ENCODE results near the gene CLDN25.
A peak's percentile ranks its signal among the peaks of the same experiment; 100 is the strongest.
"Not testable (repeated sequence)": the region's sequence is repeated elsewhere in the genome, so short reads cannot be mapped to it uniquely, and the experiment has no call there.

Gene CLDN25

DNA sequence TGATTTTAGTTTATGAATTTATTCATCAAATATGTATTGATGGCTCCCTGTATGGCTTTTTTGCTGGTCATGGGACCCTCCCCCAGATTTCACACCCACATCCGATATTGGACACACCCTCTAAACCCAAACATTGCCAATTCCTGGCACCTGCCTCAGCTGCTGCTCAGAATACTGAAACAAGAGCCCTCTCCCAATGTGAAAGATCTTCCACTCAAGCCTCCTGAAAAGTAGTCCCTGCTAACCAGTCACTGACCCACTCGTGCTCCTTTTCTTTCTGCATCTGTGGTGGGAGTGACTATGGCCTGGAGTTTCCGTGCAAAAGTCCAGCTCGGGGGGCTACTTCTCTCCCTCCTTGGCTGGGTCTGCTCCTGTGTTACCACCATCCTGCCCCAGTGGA lies at the start of gene CLDN25:
Gene CLDN25, plus strand, starts transcription at position 301 of the 400 bp plus-strand sequence. Its CDS starts 0 bp downstream, at position 301.
- DNase-seq (ENCODE audit: low spot score): no peak

DNA sequence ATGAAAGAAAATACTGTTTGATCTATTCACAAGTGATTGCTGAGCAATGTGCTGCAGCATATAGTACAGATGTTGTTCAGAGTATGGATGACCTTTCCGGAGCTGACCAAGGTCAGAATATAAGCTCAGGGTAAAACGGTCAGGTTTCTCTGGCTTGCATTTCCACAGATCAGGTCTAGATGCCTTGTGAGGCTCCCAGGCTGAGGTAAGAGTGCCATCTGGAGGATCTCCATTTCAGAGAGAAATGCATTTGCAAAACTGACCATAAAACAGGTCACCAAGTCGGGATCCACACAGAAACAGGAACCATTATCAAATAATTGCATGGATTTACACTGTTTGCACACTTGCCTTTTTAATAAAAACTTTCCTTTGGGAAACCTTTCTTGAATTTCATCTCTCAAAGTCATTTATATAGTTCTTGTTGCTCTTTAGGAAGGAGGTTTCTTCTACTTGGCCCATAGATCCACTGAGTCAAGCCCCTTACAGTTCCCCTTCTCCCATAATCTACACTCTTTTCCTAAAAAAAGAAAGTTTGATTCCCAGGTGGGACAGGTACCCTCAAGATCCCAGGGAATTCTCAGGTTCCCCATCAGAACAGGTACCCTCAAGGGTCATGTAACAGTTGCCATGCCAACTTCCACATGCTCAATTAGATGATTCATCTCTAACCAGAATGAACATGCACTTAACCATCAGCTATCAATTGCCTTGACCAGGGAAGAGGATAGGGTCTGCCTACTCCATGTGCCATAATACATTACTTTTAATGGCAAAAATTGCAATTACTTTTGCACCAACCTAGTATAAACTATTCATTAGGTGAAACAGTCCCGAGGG lies 48.5 kb upstream of the CLDN25 start:
- DNase-seq (ENCODE audit: low spot score): peak; percentile 44

DNA sequence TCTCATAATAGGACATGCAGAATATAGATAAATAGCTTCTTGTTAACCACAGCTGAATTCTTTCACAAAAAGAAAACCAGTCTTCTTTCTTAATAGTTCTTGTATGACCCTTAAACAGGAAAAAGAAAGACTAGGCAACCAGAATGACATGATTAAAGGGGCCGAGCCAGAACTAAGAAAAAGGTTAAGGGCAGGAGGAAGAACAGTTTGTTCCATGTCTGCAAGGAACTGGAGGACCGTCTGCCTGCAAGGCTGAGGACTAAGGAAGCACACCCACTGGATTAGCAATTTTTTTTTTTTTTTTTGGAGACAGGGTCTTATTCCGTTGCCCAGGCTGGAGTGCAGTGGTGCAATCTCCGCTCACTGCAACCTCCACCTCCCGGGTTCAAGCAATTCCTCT lies 47.5 kb upstream of the CLDN25 start:
- DNase-seq (ENCODE audit: low spot score): no peak

DNA sequence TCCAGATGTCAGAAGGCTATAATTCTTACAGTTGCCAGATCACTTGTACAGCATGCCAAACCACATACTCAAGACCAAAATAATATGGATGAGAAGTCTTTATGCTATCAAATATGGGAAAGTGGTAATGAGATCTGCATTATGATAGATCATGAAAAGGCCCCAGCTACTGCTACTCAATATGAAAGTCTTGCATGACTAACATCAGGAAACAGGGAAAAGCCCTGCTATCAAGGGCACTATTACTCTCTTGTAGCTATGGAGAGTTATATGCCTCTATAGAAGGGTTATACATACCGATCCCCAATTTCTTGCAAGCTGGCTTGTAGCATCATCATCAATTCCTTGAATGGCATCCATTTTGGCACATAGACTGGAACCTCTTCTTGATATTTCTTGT lies 43.3 kb upstream of the CLDN25 start:
- DNase-seq (ENCODE audit: low spot score): peak; percentile 51

DNA sequence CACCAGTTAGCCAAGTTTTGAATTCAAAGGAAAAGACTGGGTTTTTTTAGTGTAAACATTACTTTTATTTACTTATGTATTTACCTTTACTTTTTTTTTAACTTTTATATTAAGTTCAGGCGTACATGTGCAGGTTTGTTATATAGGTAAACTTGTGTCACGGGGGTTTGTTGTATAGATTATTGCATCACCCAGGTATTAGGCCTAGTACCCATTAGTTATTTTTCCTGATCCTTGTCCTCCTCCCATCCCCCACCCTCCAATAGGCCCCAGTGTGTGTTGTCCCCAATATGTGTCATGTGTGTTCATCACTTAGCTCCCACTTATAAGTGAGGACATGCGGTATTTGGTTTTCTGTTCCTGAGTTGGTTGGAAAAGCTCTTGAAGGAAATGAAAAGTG lies 26.7 kb upstream of the CLDN25 start:
- no peak for DNase-seq (ENCODE audit: low spot score)

DNA sequence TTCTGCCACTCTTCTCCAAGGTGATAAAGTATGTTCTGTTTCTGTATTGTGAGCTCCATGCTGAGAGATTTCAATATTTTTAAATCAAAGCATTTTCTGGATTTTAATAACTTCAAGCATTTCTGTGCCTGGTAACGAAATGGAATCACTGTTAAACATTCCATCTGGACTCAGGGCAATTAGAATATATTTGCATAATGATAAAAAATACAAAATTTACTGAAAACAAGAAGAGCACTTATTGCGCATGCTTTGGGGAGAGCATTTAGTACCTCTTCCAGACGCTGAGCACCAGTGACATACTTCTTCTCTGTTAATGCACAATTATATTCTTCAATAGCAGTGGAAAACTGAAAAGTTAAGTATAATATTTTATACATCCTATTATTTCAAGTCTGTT lies 19.4 kb upstream of the CLDN25 start:
- DNase-seq (ENCODE audit: low spot score): no peak

DNA sequence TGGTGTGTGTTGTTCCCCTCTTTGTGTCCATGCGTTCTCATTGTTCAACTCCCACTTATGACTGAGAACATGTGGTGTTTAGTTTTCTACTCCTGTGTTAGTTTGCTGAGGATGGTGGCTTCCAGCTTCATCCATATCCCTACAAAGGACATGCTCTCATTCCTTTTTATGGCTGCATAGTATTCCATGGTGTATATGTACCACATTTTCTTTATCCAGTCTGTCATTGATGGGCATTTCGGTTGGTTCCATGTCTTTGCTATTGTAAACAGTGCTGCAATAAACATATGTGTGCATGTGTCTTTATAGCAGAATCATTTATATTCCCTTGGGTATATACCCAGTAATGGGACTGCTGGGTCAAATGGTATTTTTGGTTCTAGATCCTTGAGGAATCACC lies 16.6 kb upstream of the CLDN25 start:
- not testable (repeated sequence) for DNase-seq (ENCODE audit: low spot score)

DNA sequence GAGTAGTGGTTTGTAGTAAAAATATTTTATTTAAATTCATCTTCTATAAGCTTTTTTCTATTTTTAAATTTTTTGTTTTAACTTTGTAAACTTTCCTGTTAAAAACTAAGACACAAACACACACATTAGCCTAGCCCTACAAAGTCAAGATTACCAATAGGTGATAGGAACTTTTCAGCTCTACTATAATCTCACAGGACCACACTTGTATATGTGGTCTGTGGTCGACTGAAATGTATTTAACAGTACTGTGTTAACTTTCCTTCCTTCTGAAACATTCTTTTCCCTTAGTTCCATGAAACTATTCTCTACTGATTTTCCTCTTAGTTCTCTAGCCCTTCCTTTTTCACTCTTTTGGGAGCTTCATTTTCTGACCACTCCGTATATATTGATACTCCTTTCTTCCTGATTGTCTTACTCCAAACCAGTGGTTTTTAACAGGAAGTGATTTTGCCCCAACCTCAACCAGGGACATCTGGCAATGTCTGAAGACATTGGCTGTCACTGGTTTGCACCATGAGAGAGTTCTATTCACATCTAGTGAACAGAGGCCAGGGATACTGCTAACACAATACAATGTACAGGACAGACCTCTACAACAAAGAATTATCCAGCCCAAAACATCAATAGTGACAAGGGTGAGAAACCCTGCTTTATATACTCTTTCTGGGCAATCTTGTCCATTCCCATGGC lies 14.9 kb upstream of the CLDN25 start:
- DNase-seq (ENCODE audit: low spot score): no peak

DNA sequence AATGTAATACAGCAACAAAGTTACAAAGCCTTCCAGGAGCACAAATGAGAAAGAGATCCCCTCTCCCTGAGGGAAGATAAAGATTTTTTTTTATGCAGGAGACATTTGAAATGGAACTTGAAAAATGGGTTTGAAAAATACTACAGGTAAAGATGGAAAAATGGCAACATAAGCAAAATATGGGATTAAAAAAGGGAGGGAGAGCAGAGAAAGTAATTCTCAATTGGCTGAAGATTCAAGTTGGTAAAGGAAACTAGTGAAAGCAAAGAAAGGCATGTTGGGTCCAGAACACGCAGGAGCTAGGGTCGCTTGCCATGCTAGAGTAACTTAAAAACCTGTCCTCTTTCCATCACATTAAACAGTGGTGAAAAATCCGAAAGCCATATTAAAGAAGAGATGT lies 7.6 kb upstream of the CLDN25 start:
- DNase-seq (ENCODE audit: low spot score): no peak

DNA sequence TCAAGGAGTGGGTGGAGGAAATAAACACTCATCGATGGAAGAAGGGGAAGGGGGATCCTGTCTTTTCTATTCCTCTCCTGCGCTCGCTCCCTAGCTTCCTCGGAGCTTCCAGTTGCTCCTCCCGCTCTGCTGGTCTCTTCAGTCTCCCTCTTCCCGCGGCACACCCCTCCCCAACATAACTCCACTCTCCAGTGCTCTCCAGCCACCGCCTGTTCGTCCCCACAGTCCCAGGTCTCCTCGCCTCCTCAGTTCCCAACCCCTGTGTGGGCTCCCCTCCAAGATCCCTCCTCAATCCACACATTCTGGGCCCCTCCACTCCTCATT lies 6.5 kb upstream of the CLDN25 start:
- DNase-seq (ENCODE audit: low spot score): no peak

DNA sequence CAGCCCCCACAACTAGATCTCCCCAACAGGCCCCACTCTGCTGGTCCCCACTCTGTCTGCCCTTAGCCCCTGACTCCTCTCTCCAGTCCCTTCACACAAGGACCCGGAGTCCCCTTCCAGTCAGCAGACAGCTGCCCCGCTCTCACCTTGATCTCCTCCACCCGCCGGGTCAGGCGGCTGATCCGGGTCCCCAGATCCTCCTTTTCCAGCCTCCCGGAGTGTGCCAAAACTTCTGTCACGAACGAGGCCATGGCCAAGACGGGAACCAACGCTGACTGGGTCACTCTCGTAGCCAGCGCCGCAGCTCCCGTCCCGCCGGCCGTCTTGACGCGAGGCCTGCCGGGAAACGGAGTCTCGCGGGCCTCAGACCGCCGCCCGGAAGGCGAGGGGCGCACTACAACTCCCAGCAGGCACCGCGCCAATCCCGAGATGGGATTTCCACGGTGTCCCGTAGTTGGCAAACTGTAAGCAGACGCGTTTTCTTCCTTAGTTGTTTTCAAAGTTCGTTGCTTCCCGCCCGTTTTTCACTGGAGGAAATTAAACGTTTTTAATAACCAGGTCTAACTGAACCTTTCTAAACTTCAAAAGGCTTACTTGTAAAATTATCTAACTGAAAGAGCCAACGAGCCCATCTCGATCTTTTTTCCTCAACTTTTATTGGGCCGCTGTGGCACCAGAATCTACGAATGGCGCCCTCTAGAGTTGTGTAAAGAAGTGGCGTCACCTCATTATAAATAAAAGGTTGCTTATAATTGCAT lies 6.0 kb upstream of the CLDN25 start, which contains the start of gene ZW10:
Gene ZW10, minus strand, starts transcription at position 277 of the 758 bp plus-strand sequence. Its CDS starts 26 bp downstream, at position 251.
- peak; percentile 95 for DNase-seq (ENCODE audit: low spot score)

DNA sequence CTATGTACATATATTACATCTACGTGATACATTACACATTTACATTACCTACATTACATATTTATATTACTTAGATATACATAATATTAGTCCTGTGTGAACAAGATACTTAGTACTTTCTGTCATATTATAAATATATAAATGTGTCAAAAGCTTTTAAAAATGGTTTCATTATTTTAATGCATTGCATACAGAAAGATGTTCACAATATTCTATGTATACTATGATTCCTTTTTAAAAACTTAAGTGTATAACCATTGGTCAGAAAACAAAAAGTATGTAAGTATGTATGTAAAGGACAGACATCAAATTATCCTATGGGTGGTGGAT lies 5.5 kb upstream of the CLDN25 start:
- DNase-seq (ENCODE audit: low spot score): no peak

DNA sequence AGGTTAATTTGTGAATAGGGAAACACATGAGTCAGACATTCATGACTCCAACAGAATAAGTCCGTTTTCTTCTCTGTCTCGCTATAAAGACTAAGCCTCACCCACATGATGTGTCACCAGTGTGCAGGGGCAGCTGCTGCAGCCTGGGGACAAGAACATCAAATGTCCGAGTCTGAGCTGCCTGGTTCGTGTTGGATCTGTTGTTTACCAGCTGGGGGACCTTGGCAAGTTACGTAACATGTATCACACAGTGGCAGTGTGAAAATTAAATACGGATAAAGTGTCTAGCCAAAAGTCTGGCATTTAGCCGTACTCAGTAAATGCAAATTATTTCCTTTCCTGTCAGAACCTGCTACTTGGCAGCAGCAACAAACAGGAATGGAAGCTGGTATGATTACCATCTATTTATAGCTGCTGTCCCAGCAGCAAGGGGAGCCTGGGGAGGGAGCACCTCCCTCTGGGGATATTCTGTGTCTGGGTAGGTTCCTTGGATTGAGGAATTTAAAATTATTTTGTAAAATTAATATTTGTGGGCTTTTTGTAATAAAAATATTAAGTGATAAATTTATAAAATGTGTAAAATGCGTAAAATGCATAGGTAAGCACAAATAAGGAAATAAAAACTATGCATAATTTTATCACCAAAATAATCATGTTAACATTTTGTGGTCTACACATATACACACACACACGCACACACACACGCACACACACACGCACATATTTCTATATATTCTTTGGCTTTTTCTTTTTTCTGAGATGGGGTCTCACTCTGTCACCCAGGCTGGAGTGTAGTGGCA lies 1.3 kb upstream of the CLDN25 start:
- no peak for DNase-seq (ENCODE audit: low spot score)

DNA sequence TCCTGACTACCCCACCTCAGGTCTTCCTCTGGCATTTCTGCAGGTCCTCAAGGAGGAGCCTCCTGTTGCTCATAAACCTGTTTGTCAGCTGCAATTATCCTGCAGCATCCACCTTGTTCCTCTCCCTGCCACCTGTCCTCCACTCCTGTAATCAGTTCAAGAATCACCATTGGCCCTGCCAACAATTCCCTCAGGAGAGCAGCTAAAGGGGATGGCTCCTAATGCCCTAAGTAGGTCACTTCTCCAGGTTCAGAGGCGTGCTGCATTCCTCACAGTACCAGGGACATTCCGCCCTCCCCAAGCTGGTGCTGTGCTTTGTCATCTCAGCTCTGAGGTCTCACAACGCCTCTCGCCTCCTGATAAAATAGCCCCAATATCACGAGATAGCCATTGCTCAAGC lies 2.1 kb downstream of the CLDN25 start:
- no peak for DNase-seq (ENCODE audit: low spot score)

DNA sequence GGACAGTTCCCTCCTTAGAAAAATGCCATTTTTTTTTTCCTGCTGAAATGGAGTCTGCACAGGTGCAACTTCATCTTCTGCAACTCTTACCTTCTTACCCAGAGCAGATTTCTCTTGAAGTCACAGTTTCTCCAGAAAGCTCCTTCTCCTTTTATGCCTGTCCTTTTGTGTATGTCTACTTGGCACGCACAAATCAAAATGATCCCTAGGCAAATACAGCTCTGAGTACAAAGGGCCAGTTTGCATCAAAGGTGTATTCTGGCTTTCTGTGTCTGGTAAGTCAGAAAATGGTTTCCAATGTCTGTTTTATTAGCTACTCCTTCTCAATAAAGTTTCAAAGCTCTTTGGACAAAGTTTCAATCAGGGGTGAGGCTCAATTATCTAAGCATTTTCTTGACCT lies 2.5 kb downstream of the CLDN25 start:
- no peak for DNase-seq (ENCODE audit: low spot score)

DNA sequence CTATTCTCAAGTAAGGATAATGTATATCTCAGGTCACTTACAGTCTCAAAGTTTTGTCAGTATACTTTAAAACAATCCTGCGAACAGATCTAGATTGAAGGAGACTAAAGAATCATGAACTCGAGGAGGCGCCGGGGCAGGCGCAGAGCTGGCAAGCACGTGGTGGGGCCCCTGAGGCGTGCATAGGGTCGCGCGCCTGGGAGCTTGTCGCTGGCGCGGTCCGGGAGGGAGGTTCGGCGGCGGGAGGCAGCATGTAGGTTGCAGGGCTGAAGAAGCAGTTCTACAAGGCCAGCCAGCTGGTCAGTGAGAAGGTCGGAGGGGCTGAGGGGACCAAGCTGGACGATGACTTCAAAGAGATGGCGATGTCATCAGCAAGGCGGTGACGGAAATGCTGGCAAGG lies 9.4 kb downstream of the CLDN25 start:
- not testable (repeated sequence) for DNase-seq (ENCODE audit: low spot score)

DNA sequence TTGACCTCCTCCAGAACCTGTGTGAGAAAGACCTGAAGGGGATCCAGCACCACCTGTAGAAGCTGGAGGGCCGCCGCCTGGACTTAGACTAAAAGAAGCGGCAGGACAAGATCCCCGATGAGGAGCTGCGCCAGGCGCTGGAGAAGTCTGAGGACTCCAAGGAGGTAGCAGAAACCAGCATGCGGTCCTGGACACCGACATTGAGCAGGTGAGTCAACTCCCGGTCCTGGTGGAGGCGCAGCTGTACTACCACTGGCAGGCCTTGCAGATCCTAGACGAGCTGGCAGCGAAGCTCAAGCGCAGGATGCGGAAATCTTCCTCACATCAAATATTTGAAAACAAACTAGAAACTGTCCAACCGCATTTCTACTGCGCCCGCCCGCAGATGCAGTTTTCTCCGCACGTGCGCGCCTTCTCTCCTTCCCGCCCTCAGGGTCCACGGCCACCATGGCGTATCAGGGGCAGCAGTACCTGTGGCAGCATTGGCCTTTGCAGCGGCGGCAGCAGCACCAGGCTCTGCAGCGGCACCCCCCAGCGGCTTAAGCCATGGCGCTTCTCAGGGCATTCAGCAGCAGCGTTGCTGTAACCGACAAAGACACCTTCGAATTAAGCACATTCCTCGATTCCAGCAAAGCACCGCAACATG lies 10.2 kb downstream of the CLDN25 start:
- no peak for DNase-seq (ENCODE audit: low spot score)

DNA sequence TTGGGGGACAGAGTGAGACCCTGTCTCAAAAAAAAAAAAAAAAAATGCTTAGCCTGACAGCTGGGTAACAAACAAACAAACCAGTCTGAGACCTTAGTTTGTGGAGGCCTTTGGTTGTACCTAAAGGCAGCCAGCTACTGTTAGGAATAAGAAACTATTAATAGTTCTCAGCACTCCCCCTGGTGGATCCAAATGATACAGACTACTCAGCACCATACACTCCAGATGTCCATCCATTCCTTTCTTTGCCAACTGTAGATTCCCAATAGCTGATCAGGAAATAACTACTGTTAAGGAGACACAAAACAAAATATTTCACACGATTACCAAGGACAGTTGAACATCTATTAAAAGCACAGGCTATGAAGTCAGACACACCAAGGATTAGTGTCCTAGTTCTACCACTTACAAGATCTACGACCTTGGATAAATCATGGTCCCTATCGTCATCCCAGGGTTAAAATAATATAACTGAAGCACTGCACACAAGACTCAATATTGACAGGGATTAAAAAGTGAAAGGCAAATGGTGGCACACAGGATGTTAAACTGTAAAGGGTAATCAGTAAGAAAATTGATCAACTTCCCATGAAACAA lies 17.2 kb downstream of the CLDN25 start:
- peak; percentile 45 for DNase-seq (ENCODE audit: low spot score)

DNA sequence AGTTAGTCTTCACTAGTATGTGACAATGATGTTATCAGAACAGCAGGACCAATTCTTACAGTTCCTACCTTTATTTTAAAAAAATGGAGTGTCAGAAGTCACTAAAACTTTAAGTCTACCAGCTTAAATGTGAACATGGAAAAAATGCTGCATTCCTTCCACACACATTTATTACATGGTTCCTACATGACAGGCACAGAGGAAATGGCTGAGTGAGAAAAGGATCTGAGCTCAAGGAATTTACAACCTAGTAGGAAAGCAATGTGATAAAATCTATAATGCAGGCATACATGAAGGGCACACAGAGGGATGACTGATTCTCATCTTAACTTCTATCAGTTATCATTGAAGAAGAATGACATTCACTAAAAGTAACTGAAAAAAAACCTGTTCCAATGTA lies 23.0 kb downstream of the CLDN25 start:
- no peak for DNase-seq (ENCODE audit: low spot score)

DNA sequence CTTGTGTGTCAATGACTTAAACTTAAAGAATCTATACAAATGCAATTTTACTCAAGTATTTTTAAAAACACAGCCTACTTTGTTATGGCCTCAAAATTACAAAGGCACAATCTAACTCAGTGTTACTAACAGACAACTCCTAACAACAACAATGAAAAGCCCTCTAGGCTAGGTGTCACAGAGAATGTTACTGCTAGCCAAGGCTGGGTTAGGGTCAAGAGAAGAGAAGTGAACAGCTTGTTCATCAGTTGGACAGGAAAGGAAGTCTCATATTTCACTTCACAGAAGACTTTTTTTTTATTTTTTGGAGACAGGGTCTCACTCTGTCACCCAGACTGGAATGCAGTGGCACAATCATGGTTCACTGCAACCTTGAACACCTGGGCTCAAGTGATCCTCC lies 26.0 kb downstream of the CLDN25 start:
- DNase-seq (ENCODE audit: low spot score): no peak

DNA sequence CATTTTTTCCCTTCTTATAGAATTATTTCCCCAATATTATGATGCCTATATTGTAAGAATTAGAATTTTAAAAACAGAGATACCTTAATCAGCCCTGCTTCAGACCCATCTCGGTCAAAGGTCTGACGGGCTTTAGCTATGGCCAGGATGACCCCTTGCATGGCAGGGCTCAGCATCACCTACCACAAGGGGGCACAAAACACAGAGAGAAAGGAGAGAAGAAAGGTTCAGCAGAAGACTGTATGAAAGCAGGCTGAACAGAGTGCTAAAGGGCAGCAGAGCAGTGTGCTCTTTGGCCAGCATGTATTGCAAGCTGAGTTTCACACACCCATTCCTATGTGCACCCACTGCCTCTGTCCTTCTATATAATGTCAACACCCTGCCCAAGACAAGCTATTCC lies 26.8 kb downstream of the CLDN25 start:
- DNase-seq (ENCODE audit: low spot score): peak; percentile 4

All from activated CD4-positive, alpha-beta T cell treated with anti-CD3 and anti-CD28 coated beads, Interleukin-2, Interleukin-4, amounts not matched to agents 100 ng/mL and 50 ng/mL, durations not matched to agents 16 hours and 8 hours (primary cell).